Neural cell (in vitro differentiated cells): ENCODE measurements around the gene RANGAP1.

Experiments
- CTCF ChIP-seq: fragments of 450-650 bp; IDR thresholded peaks from 2 replicates; pipeline ENCODE4 v1.5.1; 2014; ENCODE audit warnings: antibody characterized with exemption, mild to moderate bottlenecking, moderate library complexity; ENCODE audit not compliant: poor library complexity, severe bottlenecking
- EZH2 ChIP-seq: fragments of 200-600, 300-800 bp; shearing (Covaris generic), sonication (generic); IDR thresholded peaks from 2 replicates; pipeline ENCODE4 v1.6.1; 2014; ENCODE audit warnings: antibody characterized with exemption, low read length, borderline replicate concordance, mild to moderate bottlenecking; ENCODE audit not compliant: insufficient read depth, poor library complexity, severe bottlenecking

- TF ChIP-seq CTCF (peak; percentile 67), EZH2 (no peak)
Observed at GRCh38 chr22:41301085-41302020, 15.4 kb upstream of the RANGAP1 start, which contains the start of gene ZC3H7B.
